ENCODE results near the gene MADD.

MADD gene

GRCh38 chr11:47284151-47284550 is 14.2 kb downstream of the MADD start:
- no peak overlapping the region for H3K9ac ChIP-seq (ENCODE audit: low read depth, low read length)
- H2AFZ ChIP-seq (ENCODE audit: low read depth, low read length): no peak overlapping the region
- no peak for TF ChIP-seq EZH2 (IDR thresholded peaks at IDR 0.05; ENCODE audit: borderline replicate concordance, low read depth, low read length, severe bottlenecking)
- no peak for TF ChIP-seq CTCF (IDR thresholded peaks at IDR 0.05; ENCODE audit: borderline replicate concordance, extremely low read depth, low read length, poor library complexity, severe bottlenecking)
- H3K9me3 ChIP-seq (ENCODE audit: insufficient read depth, low read length, severe bottlenecking): no peaks in the 10 kb centered on the region
- no peak overlapping the region for H3K27ac ChIP-seq (ENCODE audit: low read length)
- H3K4me3 ChIP-seq (ENCODE audit: low read depth in 1 of 2, low read length in 2 of 2): no peak overlapping the region
- ATAC-seq (ENCODE audit: insufficient read depth, low read depth) (no peak), DNase-seq (no peak)
- H3K36me3 ChIP-seq (ENCODE audit: insufficient read depth, low read length): peaks cover 94% of the 10 kb centered on the region
- H3K27me3 ChIP-seq (ENCODE audit: insufficient read depth, low read length, poor library complexity): no peaks in the 10 kb centered on the region
- no peak overlapping the region for H3K4me2 ChIP-seq (ENCODE audit: insufficient read depth, low read length)
- H4K20me1 ChIP-seq (ENCODE audit: insufficient read depth, low read length): 0 out of 2 replicates have a peak, but pooled peaks cover 4% of the 10 kb centered on the region
- H3K4me1 ChIP-seq (ENCODE audit: insufficient read depth, low read length): no peaks in the 10 kb centered on the region
- H3K79me2 ChIP-seq (ENCODE audit: insufficient read depth, low read length): no peaks in the 10 kb centered on the region

- Histone ChIP-seq H3K9ac (ENCODE audit: low read depth, low read length) (no peak overlapping the region), H3K79me2 (ENCODE audit: insufficient read depth, low read length) (no peaks in the 10 kb centered on the region), H2AFZ (ENCODE audit: low read depth, low read length) (no peak overlapping the region), H4K20me1 (ENCODE audit: insufficient read depth, low read length) (0 out of 2 replicates have a peak, but pooled peaks cover 4% of the 10 kb centered on the region), H3K4me3 (ENCODE audit: low read depth in 1 of 2, low read length in 2 of 2) (no peak overlapping the region), H3K9me3 (ENCODE audit: insufficient read depth, low read length, severe bottlenecking) (no peaks in the 10 kb centered on the region), H3K4me2 (ENCODE audit: insufficient read depth, low read length) (no peak overlapping the region), H3K27me3 (ENCODE audit: insufficient read depth, low read length, poor library complexity) (no peaks in the 10 kb centered on the region), H3K27ac (ENCODE audit: low read length) (no peak overlapping the region), H3K36me3 (ENCODE audit: insufficient read depth, low read length) (peaks cover 96% of the 10 kb centered on the region), H3K4me1 (ENCODE audit: insufficient read depth, low read length) (no peaks in the 10 kb centered on the region)
- DNase-seq (no peak), ATAC-seq (ENCODE audit: insufficient read depth, low read depth) (no peak)
- TF ChIP-seq CTCF (IDR thresholded peaks at IDR 0.05; ENCODE audit: borderline replicate concordance, extremely low read depth, low read length, poor library complexity, severe bottlenecking) (no peak), EZH2 (IDR thresholded peaks at IDR 0.05; ENCODE audit: borderline replicate concordance, low read depth, low read length, severe bottlenecking) (no peak)
Measured at GRCh38 chr11:47285969-47286770, 16.2 kb downstream of the MADD start.

- H3K27me3 ChIP-seq (ENCODE audit: insufficient read depth, low read length, poor library complexity): no peaks in the 10 kb centered on the region
- H4K20me1 ChIP-seq (ENCODE audit: insufficient read depth, low read length): no peaks in the 10 kb centered on the region
- H3K4me1 ChIP-seq (ENCODE audit: insufficient read depth, low read length): no peaks in the 10 kb centered on the region
- DNase-seq (no peak), ATAC-seq (ENCODE audit: insufficient read depth, low read depth) (no peak)
- H3K9me3 ChIP-seq (ENCODE audit: insufficient read depth, low read length, severe bottlenecking): no peaks in the 10 kb centered on the region
- no peak overlapping the region for H3K27ac ChIP-seq (ENCODE audit: low read length)
- H3K4me3 ChIP-seq (ENCODE audit: low read depth in 1 of 2, low read length in 2 of 2): no peak overlapping the region
- no peak for TF ChIP-seq EZH2 (IDR thresholded peaks at IDR 0.05; ENCODE audit: borderline replicate concordance, low read depth, low read length, severe bottlenecking)
- TF ChIP-seq CTCF (IDR thresholded peaks at IDR 0.05; ENCODE audit: borderline replicate concordance, extremely low read depth, low read length, poor library complexity, severe bottlenecking): no peak
- peaks cover 97% of the 10 kb centered on the region for H3K36me3 ChIP-seq (ENCODE audit: insufficient read depth, low read length)
- no peak overlapping the region for H2AFZ ChIP-seq (ENCODE audit: low read depth, low read length)
- H3K4me2 ChIP-seq (ENCODE audit: insufficient read depth, low read length): no peak overlapping the region
- H3K79me2 ChIP-seq (ENCODE audit: insufficient read depth, low read length): no peaks in the 10 kb centered on the region
- H3K9ac ChIP-seq (ENCODE audit: low read depth, low read length): no peak overlapping the region
Measured at GRCh38 chr11:47288066-47288465, 18.1 kb downstream of the MADD start.

All from DND-41 (cell line).